Kidney capillary endothelial cell (primary cell): ENCODE measurements around the gene HOXD4.
A peak's percentile ranks its signal among the peaks of the same experiment; 100 is the strongest.

Experiments
- DNase-seq: peaks from one replicate; pipeline ENCODE4 v3.0.0-alpha.2; 2018; ENCODE audit warnings: low spot score

Gene HOXD4

GRCh38 chr2:176126929-176127773 is 24.2 kb upstream of the HOXD4 start:
- peak; percentile 77 for DNase-seq

DNA sequence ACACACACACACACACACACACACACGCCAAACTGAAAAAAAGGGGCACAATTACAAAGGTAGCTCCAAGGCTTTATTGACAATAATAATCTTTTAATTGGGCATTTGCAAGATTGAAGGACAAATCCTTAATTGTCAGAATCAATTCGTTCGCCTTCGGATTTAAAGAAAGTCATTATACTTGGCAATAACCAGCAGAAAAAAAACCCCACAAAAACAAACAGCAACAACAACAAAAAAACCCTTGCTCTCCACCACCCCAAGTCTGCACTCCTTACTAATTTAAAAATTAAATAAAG is 23.6 kb upstream of the HOXD4 start:
- no peak for DNase-seq

DNA sequence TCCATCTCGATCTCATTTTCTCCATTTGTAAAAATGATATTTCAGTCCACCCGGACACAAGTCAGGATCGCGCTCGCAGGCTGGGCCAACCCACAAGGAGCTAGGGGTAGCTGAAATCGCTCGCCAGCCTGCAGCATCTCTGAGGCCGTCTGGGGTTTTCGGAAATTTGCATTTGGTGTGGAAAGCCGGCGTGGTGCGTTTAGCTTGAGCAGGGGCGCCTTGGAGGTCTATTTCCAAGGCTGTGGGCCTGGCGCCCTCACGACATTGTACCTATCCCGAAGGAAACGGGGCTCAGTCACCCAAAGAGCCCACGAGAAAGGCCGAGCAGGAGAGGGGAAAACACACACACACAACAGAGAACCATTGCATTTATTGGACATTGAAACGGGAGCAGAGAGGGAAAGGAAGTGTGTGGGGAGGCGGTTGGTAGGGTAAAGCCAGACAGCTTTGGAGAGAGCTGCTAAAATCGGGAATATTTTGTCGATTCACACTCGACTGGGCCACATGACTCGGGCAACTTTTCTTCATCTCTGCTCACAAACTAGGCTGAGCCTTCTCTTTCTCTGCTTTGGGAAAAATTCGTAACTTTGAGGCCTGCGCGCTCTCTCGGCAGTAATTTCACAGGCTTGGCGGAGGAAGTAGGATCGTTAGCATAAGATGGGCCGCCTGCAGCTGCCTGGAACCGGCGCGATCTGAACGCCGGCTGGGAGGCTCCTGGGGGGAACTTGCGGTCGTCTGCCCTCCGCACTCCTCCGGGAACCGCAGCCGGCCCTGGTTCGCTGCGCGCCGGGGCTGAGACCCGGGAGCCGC is 23.0 kb upstream of the HOXD4 start:
- DNase-seq: peak; percentile 33

DNA sequence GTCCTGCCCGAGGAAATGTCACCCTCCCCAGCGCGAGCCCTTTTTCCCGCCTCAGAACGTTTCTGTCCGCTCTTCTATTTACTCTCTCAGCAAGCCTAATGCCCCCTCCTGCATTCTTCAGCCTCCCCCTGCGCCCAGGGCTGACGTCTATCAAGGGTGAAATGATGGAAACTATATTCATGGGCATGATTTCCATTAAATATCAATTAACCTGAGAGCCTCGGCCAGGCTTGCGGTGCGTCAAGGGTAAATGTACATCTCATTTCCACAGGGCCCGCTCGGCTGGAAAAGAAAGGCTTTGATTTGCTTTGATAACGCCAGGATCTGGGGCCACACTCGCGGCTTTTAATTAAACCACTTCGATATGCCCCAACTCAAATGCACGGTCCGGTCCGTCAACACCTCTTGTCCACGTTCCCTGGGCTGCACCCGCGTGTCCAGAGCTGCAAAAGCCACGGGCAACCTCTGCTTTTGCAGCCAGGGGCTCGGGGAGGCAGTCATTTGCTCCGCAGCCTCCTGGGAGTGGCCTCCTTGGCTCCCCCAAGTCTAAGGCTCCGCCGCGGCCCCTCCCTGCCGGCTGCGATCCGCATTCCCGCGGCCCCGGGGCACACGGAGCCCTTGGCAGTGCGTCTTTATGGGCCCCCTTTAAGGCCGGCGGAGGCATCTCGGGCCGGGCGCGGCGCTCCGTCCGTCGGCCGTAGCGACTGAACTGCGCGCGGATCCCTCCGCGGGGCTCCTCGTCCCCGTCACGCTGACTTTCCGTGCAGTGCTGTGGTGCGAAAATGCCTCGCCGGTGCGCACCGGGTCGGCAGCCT is 22.2 kb upstream of the HOXD4 start, which contains the start of gene HOXD8:
Gene HOXD8, plus strand, starts transcription at position 724 of the 815 bp plus-strand sequence. CDS start 662 bp downstream, outside the sequence.
- peak; percentile 81 for DNase-seq

DNA sequence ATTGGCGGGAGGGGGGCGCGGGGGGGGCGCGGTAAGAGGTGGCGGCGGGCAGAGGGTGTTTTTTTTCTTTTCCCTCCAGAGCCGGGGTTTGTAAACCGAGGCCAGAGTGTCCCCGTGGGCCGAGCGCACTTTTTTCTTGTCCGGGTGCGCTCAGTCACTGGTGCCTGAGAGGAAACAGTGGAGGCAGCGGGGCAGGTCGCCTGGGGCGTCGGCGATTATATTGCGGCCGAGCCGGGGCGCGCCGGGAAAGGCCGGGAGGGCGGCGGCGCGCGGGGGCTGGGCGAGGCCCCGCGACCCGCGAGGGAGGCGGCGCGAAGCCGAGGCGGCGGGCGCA is 21.6 kb upstream of the HOXD4 start:
- no peak for DNase-seq

GRCh38 chr2:176130147-176130956 is 21.0 kb upstream of the HOXD4 start:
- peak; percentile 55 for DNase-seq

DNA sequence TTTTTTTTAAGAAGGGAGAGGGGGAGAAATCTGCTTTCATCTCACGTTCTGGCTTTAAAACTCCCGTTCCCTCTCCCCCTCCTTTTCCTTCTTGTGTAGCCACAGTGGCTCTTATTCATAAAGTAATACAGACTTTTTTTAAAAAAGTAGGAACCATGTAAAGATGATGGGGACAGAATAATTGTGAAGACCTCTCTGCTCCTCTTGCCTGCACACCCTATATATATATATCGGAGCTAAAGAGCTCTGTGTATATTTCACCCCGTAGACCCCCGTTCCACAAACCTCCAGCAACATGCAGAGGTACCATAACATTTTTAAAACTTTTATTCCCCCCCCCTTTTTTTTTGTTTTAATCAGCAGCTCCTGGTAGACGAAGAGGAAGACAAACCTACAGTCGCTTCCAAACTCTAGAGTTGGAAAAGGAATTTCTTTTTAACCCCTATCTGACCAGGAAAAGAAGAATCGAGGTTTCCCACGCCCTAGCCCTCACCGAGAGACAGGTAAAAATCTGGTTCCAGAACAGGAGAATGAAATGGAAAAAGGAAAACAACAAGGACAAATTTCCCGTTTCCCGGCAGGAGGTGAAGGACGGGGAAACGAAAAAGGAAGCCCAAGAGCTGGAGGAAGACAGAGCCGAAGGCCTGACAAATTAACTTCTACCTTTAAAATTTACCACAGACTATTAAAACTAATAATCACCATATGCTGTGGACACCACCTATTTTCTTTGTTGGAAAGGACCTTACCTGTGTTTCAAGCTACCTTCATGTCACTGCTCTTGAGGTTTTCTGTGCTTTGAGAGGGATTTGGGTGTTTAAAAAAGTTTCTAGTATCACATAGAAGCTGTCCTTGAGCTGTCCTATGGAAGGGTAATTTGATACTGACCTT is 20.1 kb upstream of the HOXD4 start:
- DNase-seq: no peak

DNA sequence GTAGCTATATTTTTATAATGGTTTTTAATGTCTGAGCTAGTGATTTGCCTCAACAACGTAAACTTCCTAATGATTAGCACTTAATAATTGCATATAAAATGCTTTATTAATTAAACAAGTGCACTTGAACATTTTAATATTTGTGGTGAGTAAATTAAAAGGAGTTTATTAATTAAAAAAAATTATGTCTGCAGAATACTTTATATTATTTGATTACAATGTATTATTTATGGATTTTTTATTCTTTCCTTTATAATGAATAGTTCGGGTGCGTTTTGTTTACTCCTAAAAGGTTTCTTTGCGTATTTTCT is 19.5 kb upstream of the HOXD4 start:
- DNase-seq: no peak

DNA sequence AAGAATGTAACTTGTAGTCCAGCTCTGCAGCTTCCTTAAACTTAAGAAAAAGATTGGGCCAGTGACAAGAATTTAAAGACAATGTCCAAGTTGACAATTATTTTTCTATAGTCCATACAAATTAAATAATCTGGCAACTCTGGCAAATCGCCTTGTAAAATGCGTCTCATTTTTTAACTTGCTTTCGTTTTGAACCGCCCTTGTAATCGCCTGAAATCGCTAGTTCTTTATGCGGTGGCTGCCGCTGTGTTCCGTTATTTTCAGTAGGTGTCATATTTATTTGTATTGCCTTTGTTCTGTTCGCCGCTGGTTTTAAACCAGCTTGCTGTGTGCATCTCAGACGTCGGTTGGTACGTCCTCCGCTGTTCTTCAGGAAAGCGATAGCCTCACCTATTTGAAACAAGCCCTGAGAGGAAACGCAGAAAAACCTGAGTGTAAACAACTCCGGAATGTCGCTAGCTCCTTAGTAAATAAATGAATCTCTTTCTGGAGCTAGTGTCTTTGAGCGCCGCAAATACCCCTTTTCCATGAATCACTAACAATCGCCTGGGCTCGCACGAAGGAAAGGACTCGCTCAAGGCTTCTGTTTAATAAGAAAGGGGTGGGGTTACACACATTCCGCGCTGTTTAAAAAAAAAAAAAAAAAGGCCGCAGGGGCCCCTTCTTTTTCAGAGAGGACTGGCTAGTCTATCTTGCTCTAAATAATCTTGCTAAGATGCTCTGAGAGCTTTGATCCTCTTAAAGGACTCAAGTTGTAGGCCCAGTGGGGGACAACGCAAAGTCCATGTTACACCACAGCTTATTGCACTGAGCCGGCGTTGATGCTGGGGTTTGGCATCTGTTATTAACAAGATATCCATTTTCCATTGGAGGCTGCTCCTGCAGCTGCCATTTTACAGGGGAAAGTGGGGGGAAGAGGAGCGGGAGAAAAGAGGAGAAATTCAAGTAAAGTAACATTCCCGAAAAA is 18.9 kb upstream of the HOXD4 start:
- DNase-seq: peak; percentile 68

GRCh38 chr2:176133389-176133788 is 18.0 kb upstream of the HOXD4 start:
- no peak for DNase-seq

DNA sequence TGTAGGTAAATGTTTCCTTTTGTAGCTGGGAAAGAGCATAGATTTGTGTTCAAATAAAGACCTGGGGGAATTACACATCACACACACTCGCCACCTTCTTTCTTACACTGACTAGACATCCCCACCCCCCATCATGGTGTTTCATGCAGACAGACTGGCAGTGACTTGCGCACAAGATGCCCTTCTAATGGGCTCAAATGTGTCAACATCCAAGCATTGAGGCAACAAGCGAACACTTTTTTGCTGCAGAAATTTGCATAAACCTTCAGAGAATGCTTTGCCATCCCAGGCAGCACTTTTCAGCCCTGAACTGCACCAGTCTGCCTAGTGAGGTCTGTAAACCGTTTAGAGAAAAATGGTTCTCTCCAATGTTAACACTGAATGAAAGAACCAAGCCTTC is 17.3 kb upstream of the HOXD4 start:
- DNase-seq: no peak

GRCh38 chr2:176135035-176135440 is 16.3 kb upstream of the HOXD4 start:
- peak; percentile 33 for DNase-seq

GRCh38 chr2:176136374-176137251 is 14.7 kb upstream of the HOXD4 start:
- peak; percentile 55 for DNase-seq

GRCh38 chr2:176137252-176137580 is 14.1 kb upstream of the HOXD4 start:
- no peak for DNase-seq

GRCh38 chr2:176137906-176138305 is 13.4 kb upstream of the HOXD4 start:
- no peak for DNase-seq

DNA sequence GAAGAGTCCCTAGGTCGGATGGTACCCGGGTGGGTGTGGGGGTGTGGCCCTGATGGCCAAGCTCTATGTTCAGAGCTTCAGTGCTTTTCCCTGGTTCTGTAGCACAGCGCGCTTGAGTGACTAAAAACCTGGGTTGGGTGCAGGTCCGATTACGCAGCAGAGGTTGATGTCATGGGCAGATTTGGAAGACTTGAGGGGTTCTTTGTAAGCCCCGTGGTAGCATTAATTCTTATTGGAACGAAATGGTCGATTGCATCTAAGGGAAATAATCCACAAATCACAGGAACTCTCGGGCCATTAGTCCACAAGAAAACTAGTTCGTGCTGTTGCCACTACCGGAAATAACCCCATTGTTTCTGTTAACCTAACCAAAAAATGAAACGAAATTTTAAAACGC is 12.8 kb upstream of the HOXD4 start:
- DNase-seq: peak; percentile 60

- DNase-seq: peak; percentile 60
These were observed 12.3 kb upstream of the HOXD4 start for GRCh38 chr2:176138923-176139660.
